ENCODE results near the gene RIC8B. TPM values are rescaled to one million over a fixed set of nuclear protein-coding genes. Genes with fewer than 3 reads are reported as not detected.

RIC8B gene
- total RNA-seq, 2 experiments from 2014 or later: 8.7 to 9.1 TPM

Other genes with a start within 250 kb of the RIC8B start
- gene RFX4, start 191.7 kb upstream of the RIC8B start, total RNA-seq: not detected
- gene TMEM263, start 181.2 kb downstream of the RIC8B start, total RNA-seq: 10 to 100 TPM; 33.2 to 37.7 TPM
- gene MTERF2, start 212.5 kb downstream of the RIC8B start, total RNA-seq: 1 to 10 TPM; 4.1 to 6.6 TPM